HepG2 (cell line): ENCODE data around the gene EVI5. TPM values are rescaled to one million over a fixed set of nuclear protein-coding genes. Genes with fewer than 3 reads are reported as not detected.
A peak's percentile ranks its signal among the peaks of the same experiment; 100 is the strongest.

Source experiments
- ATAC-seq: fragments of 200-7000 bp; cut with Tn5 transposase; 3 replicates; pipeline ENCODE4 v1.9.1; 2020; ENCODE audit warnings: mild to moderate bottlenecking, moderate library complexity
- BruUV-seq: library from RNA; stranded (reverse); fragments of 400-500 nt; replicated peaks from 2 replicates; lab custom pipeline; 2021; lab: Mats Ljungman, UMichigan
- CTCF ChIA-PET: fragments of 300-600 bp; formaldehyde crosslinking; extraction: SDS; loops from one replicate; lab custom pipeline; 2021; ENCODE audit warnings: low total read pairs, inconsistent platforms, low intra/inter-chr PET ratio; lab: Yijun Ruan, JAX
- POLR2A ChIA-PET: fragments of 350-600 bp; sonication (Branson Sonifier 250); formaldehyde crosslinking; loops from one replicate; lab custom pipeline; 2020; ENCODE audit warnings: antibody characterized with exemption, inconsistent platforms; lab: Yijun Ruan, JAX
- DNase-seq: peaks from one replicate; pipeline ENCODE4 v3.0.0-alpha.2; 2015; ENCODE audit warnings: low spot score
- FAIRE-seq: peaks from 3 replicates; lab custom pipeline; 2011; peaks lifted over from hg19 to GRCh38; lab: Jason Lieb, UNC
- H2AFZ ChIP-seq: one replicate; pipeline ENCODE4 v1.6.1; 2011; ENCODE audit warnings: low read length, inconsistent platforms
- H3K27ac ChIP-seq: fragments of 300-600 bp; 3 replicates; pipeline ENCODE4 v1.8.0; 2011; ENCODE audit warnings: mixed run types, mild to moderate bottlenecking, mixed read lengths, low read length, inconsistent platforms; ENCODE audit not compliant: insufficient read depth; ENCODE audit errors: extremely low read length
- H3K27me3 ChIP-seq, 2 experiments: fragments of 200-600 bp in 1 of 2; 2 replicates in 1 of 2; 3 replicates in 1 of 2; pipeline versions ENCODE4 v1.6.0 to v1.8.0; 2011; ENCODE audit warnings: low read length in 2 of 2, mild to moderate bottlenecking in 2 of 2, moderate library complexity in 2 of 2, inconsistent platforms in 1 of 2; ENCODE audit not compliant: insufficient read depth in 2 of 2, control insufficient read depth in 1 of 2
- H3K36me3 ChIP-seq, 2 experiments: fragments of 200-600 bp in 1 of 2; replicated peaks in 1 of 2; 2 replicates in 1 of 2; 3 replicates in 1 of 2; pipeline versions ENCODE4 v1.5.1 to v1.8.0; 2011; ENCODE audit warnings: low read length in 2 of 2, inconsistent platforms in 1 of 2; ENCODE audit not compliant: insufficient read depth in 2 of 2, control insufficient read depth in 1 of 2
- H3K4me1 ChIP-seq: 2 replicates; pipeline ENCODE4 v1.5.1; 2012; ENCODE audit warnings: low read length, inconsistent platforms; ENCODE audit not compliant: insufficient read depth
- H3K4me2 ChIP-seq: 2 replicates; pipeline ENCODE4 v1.6.0; 2011; ENCODE audit warnings: low read depth, low read length, inconsistent platforms
- H3K4me3 ChIP-seq, 3 experiments: fragments of 200-600 bp in 1 of 3; sonication (generic), shearing (Covaris generic) in 1 of 3; replicated peaks in 1 of 3; 2 replicates each; pipeline ENCODE4 v1.5.1; 2011 to 2016; ENCODE audit warnings: low read length in 3 of 3, inconsistent platforms in 2 of 3, low read depth in 2 of 3, mild to moderate bottlenecking in 2 of 3, control low read depth in 1 of 3, mixed read lengths in 1 of 3; ENCODE audit not compliant: insufficient read depth in 1 of 3
- H3K79me2 ChIP-seq: one replicate; pipeline ENCODE4 v1.6.1; 2011; ENCODE audit warnings: low read length, inconsistent platforms; ENCODE audit not compliant: insufficient read depth
- H3K9ac ChIP-seq: 2 replicates; pipeline ENCODE4 v1.6.0; 2011; ENCODE audit warnings: mild to moderate bottlenecking, low read depth, low read length, inconsistent platforms; ENCODE audit not compliant: insufficient read depth
- H3K9me3 ChIP-seq: 2 replicates; pipeline ENCODE4 v1.5.1; 2012; ENCODE audit warnings: mild to moderate bottlenecking, low read length
- H4K20me1 ChIP-seq: 2 replicates; pipeline ENCODE4 v1.6.0; 2011; ENCODE audit warnings: inconsistent platforms, mild to moderate bottlenecking, low read length, moderate library complexity; ENCODE audit not compliant: insufficient read depth
- ASH2L ChIP-seq: fragments of 300-600, 200-600 bp; sonication (generic); IDR thresholded peaks from 2 replicates; pipeline ENCODE4 v1.7.0; 2017; ENCODE audit warnings: low read depth, mild to moderate bottlenecking, moderate library complexity, mixed read lengths, low read length; ENCODE audit not compliant: insufficient read length
- CEBPB ChIP-seq: IDR thresholded peaks from 2 replicates; pipeline ENCODE4 v1.6.1; 2011; ENCODE audit warnings: low read depth, low read length, improper control_type of control experiment, borderline replicate concordance
- ELF3 ChIP-seq: IDR thresholded peaks from 2 replicates; pipeline ENCODE4 v1.6.1; 2016; ENCODE audit warnings: missing genetic modification reagents, missing compliant biosample characterization
- ISL2 ChIP-seq: sonication (generic); formaldehyde crosslinking; IDR thresholded peaks from 2 replicates; pipeline ENCODE4 v1.5.0; 2020; ENCODE audit warnings: missing genetic modification reagents
- MED8 ChIP-seq: sonication (generic); formaldehyde crosslinking; IDR thresholded peaks from 2 replicates; pipeline ENCODE4 v1.8.1; 2023; ENCODE audit warnings: mild to moderate bottlenecking, missing genetic modification reagents; ENCODE audit not compliant: insufficient replicate concordance
- NFIC ChIP-seq: IDR thresholded peaks from 2 replicates; pipeline ENCODE4 v1.6.1; 2012; ENCODE audit warnings: mild to moderate bottlenecking, low read length, inconsistent platforms
- ZNF205 ChIP-seq: IDR thresholded peaks from 2 replicates; pipeline ENCODE4 v1.6.1; 2018; ENCODE audit warnings: missing biosample characterization, missing genetic modification reagents
- ZNF33A ChIP-seq: sonication (generic); formaldehyde crosslinking; IDR thresholded peaks from 2 replicates; pipeline ENCODE4 v1.5.1; 2020; ENCODE audit warnings: missing genetic modification reagents, mild to moderate bottlenecking, moderate library complexity, borderline replicate concordance
- ZNF446 ChIP-seq: sonication (generic); formaldehyde crosslinking; IDR thresholded peaks from 2 replicates; pipeline ENCODE4 v1.5.0; 2020; ENCODE audit warnings: mild to moderate bottlenecking, missing genetic modification reagents
- WGBS: methylation state at CpG from one replicate; pipeline ENCODE4 v1.1.6; 2017; ENCODE audit warnings: low lambda C conversion rate; 5-methylcytosine and 5-hydroxymethylcytosine counted together
- in situ Hi-C: cut with HindIII; loops from 2 replicates; pipeline ENCODE4 v1.10.0; 2017; ENCODE audit warnings: low pct_unique_long_range_greater_than_20kb; ENCODE audit not compliant: extremely low pct_ligation_motif_present
- intact Hi-C: fragments of 100-400 bp; cut with micrococcal nuclease; formaldehyde crosslinking; loops from one replicate; pipeline ENCODE4 v1.10.0; 2022; ENCODE audit not compliant: unreplicated experiment
- polyA plus RNA-seq, 8 experiments: library from polyadenylated mRNA; depleted of rRNA in 3 of 8; stranded (reverse) in 7 of 8; unstranded in 1 of 8; fragments of >200 nt; fragmentation: Illumina TruSeq in 4 of 8; extraction: Trizol in 4 of 8; gene quantifications; 2 replicates each; pipeline versions ENCODE4 v1.2.1 to v1.2.3, GENCODE V29; 2011 to 2016; ENCODE audit warnings: low read depth in 4 of 8, missing spikeins in 1 of 8, mixed read lengths in 1 of 8; ENCODE audit not compliant: insufficient read depth in 1 of 8
- total RNA-seq, 5 experiments: library from RNA; depleted of rRNA; stranded (reverse); fragments of >200 nt; fragmentation: Illumina TruSeq; extraction: Trizol; gene quantifications; 2 replicates each; pipeline ENCODE4 v1.2.3, GENCODE V29; 2016; ENCODE audit warnings: low read depth in 1 of 5
- TF ChIP-seq, protein P1 (sequence below): IDR thresholded peaks from 2 replicates; pipeline ENCODE4 v1.6.1; 2016; ENCODE audit warnings: control low read depth
- TF ChIP-seq, protein P2 (sequence below), 2 experiments: fragments of 450-650 bp in 1 of 2; sonication (generic) in 1 of 2; formaldehyde crosslinking; IDR thresholded peaks; 2 replicates each; pipeline versions ENCODE4 v1.5.0 to v1.8.0; 2020 to 2022; ENCODE audit warnings: mild to moderate bottlenecking in 1 of 2, missing genetic modification reagents in 1 of 2
- TF ChIP-seq, protein P3 (sequence below): sonication (generic); formaldehyde crosslinking; IDR thresholded peaks from 2 replicates; pipeline ENCODE4 v1.8.0; 2022; ENCODE audit warnings: missing genetic modification reagents, mild to moderate bottlenecking, borderline replicate concordance
- TF ChIP-seq, protein P4 (sequence below): sonication (generic); formaldehyde crosslinking; IDR thresholded peaks from 2 replicates; pipeline ENCODE4 v1.8.0; 2022; ENCODE audit warnings: mild to moderate bottlenecking, missing genetic modification reagents

EVI5 gene
- total and polyA plus RNA-seq, 2 of the 13 experiments (the other 11 are each of a cell fraction or from before 2014, with no cell fraction given): 4.0 to 12.6 TPM

DNA sequence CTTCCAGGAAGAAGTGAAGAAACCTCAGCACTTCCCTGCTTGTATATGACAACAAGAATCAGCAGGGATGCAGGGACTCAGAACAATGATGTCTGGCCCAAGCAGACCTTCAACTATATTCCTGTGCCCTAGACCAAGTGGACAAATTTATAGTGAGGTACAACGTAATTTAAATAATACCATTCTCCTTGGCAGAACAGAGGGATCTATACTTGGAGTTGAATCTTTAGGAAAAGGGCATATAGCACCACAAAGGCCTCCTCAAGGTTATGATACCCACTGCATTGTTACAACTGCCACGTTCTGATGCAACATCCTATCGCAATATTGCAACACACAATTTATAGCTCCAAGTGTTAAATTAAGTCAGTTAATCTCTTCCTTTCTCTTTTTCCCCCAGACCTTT lies 269.1 kb downstream of the EVI5 start:
- no peak for DNase-seq
- ChIA-PET POLR2A (no interaction called here), CTCF (no interaction called here)
- no peak overlapping the region for H3K9ac ChIP-seq
- TF ChIP-seq, protein P1, sequence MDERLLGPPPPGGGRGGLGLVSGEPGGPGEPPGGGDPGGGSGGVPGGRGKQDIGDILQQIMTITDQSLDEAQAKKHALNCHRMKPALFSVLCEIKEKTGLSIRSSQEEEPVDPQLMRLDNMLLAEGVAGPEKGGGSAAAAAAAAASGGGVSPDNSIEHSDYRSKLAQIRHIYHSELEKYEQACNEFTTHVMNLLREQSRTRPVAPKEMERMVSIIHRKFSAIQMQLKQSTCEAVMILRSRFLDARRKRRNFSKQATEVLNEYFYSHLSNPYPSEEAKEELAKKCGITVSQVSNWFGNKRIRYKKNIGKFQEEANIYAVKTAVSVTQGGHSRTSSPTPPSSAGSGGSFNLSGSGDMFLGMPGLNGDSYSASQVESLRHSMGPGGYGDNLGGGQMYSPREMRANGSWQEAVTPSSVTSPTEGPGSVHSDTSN (CRISPR knock-in tag): no peak
- peak; percentile 47; the same call in 1 of the 2 replicates for TF ChIP-seq CEBPB
- TF ChIP-seq, protein P2, sequence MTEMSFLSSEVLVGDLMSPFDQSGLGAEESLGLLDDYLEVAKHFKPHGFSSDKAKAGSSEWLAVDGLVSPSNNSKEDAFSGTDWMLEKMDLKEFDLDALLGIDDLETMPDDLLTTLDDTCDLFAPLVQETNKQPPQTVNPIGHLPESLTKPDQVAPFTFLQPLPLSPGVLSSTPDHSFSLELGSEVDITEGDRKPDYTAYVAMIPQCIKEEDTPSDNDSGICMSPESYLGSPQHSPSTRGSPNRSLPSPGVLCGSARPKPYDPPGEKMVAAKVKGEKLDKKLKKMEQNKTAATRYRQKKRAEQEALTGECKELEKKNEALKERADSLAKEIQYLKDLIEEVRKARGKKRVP (CRISPR knock-in tag; IDR thresholded peaks at IDR 0.05): 0 out of 4 replicates have a peak, but pooled peaks of 1 of the 2 experiments have one; percentile 21
- no peaks in the 10 kb centered on the region for H3K9me3 ChIP-seq
- no peak overlapping the region for H2AFZ ChIP-seq
- H3K36me3 ChIP-seq: no peaks in the 10 kb centered on the region
- no peak overlapping the region for H3K4me3 ChIP-seq
- H4K20me1 ChIP-seq: no peaks in the 10 kb centered on the region
- no peak overlapping the region for H3K27ac ChIP-seq
- 94% methylated on average over 3 of the region's 3 CpGs for WGBS
- H3K4me1 ChIP-seq: no peaks in the 10 kb centered on the region
- BruUV-seq: no TSS peak
- H3K27me3 ChIP-seq: no peaks in the 10 kb centered on the region
- H3K4me2 ChIP-seq: no peak overlapping the region
- no peak for ATAC-seq
- H3K79me2 ChIP-seq: no peaks in the 10 kb centered on the region
- in situ Hi-C loops: no loop called here
- intact Hi-C loops: no loop called here
- FAIRE-seq: no peak

DNA sequence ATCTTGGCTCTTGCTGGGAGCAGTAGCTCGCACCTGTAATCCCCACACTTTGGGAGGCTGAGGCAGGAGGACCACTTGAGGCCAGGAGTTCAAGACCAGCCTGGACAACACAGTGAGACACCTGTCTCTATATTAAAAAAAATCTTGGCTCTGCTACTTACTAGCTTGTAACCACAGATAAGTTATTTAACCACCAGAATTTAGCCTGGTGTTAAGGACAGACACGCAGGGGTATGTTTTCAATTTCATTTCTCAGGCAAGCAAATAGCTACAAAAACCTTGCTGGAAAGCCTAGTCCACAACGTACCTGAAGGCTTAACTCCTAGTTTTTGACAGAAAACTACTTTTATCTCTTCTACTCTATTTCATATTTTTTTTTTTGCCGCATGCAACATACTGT lies 273.4 kb downstream of the EVI5 start:
- POLR2A ChIA-PET: no interaction called here
- no peaks in the 10 kb centered on the region for H3K9me3 ChIP-seq
- CTCF ChIA-PET: no interaction called here
- no peak overlapping the region for H3K4me3 ChIP-seq
- no peaks in the 10 kb centered on the region for H3K36me3 ChIP-seq
- H4K20me1 ChIP-seq: no peaks in the 10 kb centered on the region
- WGBS: 91% methylated on average over 4 of the region's 4 CpGs
- no peak overlapping the region for H2AFZ ChIP-seq
- in situ Hi-C loops (no loop called here), intact Hi-C loops (no loop called here)
- no peak overlapping the region for H3K27ac ChIP-seq
- H3K79me2 ChIP-seq: no peaks in the 10 kb centered on the region
- no peaks in the 10 kb centered on the region for H3K4me1 ChIP-seq
- ATAC-seq (no peak), DNase-seq (no peak), FAIRE-seq (no peak)
- no peak overlapping the region for H3K9ac ChIP-seq
- BruUV-seq: no TSS peak
- H3K27me3 ChIP-seq: no peaks in the 10 kb centered on the region
- no peak overlapping the region for H3K4me2 ChIP-seq
- TF ChIP-seq ZNF446 (CRISPR knock-in tag): no peak
- TF ChIP-seq ZNF205 (CRISPR knock-in tag): no peak
- TF ChIP-seq, protein P3, sequence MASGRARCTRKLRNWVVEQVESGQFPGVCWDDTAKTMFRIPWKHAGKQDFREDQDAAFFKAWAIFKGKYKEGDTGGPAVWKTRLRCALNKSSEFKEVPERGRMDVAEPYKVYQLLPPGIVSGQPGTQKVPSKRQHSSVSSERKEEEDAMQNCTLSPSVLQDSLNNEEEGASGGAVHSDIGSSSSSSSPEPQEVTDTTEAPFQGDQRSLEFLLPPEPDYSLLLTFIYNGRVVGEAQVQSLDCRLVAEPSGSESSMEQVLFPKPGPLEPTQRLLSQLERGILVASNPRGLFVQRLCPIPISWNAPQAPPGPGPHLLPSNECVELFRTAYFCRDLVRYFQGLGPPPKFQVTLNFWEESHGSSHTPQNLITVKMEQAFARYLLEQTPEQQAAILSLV: no peak
- TF ChIP-seq MED8 (CRISPR knock-in tag): no peak
- no peak for TF ChIP-seq ELF3 (CRISPR knock-in tag)
- TF ChIP-seq, protein P4, sequence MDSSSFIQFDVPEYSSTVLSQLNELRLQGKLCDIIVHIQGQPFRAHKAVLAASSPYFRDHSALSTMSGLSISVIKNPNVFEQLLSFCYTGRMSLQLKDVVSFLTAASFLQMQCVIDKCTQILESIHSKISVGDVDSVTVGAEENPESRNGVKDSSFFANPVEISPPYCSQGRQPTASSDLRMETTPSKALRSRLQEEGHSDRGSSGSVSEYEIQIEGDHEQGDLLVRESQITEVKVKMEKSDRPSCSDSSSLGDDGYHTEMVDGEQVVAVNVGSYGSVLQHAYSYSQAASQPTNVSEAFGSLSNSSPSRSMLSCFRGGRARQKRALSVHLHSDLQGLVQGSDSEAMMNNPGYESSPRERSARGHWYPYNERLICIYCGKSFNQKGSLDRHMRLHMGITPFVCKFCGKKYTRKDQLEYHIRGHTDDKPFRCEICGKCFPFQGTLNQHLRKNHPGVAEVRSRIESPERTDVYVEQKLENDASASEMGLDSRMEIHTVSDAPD (CRISPR knock-in tag): no peak
- no peak for TF ChIP-seq ASH2L
- TF ChIP-seq NFIC: no peak
- TF ChIP-seq ISL2 (CRISPR knock-in tag): no peak
- TF ChIP-seq ZNF33A: no peak
